ENCODE measurements around the gene RELT. TPM values are rescaled to one million over a fixed set of nuclear protein-coding genes. Genes with fewer than 3 reads are reported as not detected.

The RELT gene
- total and polyA plus RNA-seq, 7 donors: 0.28 to 9.3 (median 1.1) TPM

- Histone ChIP-seq H3K4me1 (no peaks in the 10 kb centered on the region), H3K4me3 (no peak overlapping the region), H3K27ac (no peak overlapping the region), H3K9me3 (no peaks in the 10 kb centered on the region), H3K36me3 (no peaks in the 10 kb centered on the region), H3K27me3 (no peaks in the 10 kb centered on the region)
- WGBS, 2 donors: 79 to 90% methylated on average over 6 of the region's 6 CpGs
- intact Hi-C loops (cut with DNase I): no loop called here
- TF ChIP-seq POLR2AphosphoS5 (IDR thresholded peaks at IDR 0.05) (no peak), CTCF (IDR thresholded peaks at IDR 0.05) (no peak), EP300 (IDR thresholded peaks at IDR 0.05) (no peak)
- DNase-seq: no peak
These were observed 20.2 kb downstream of the RELT start for GRCh38 chr11:73396251-73396930.

GRCh38 chr11:73396985-73397384 lies 20.8 kb downstream of the RELT start:
- intact Hi-C loops (cut with DNase I): no loop called here
- no peak for TF ChIP-seq POLR2A (IDR thresholded peaks at IDR 0.05)
- TF ChIP-seq CTCF (IDR thresholded peaks at IDR 0.05): no peak
- no peak for TF ChIP-seq POLR2AphosphoS5 (IDR thresholded peaks at IDR 0.05)
- no peak for TF ChIP-seq EP300 (IDR thresholded peaks at IDR 0.05)
- no peak overlapping the region for H3K4me3 ChIP-seq
- H3K4me1 ChIP-seq: no peaks in the 10 kb centered on the region
- 88 to 93% methylated on average over 7 of the region's 7 CpGs for WGBS, 2 donors
- no peaks in the 10 kb centered on the region for H3K36me3 ChIP-seq
- no peak for DNase-seq
- H3K27ac ChIP-seq: no peak overlapping the region
- H3K27me3 ChIP-seq: no peaks in the 10 kb centered on the region
- H3K9me3 ChIP-seq: no peaks in the 10 kb centered on the region

- H3K4me1 ChIP-seq: no peaks in the 10 kb centered on the region
- no peak overlapping the region for H3K27ac ChIP-seq
- intact Hi-C loops (cut with DNase I): no loop called here
- H3K9me3 ChIP-seq: no peaks in the 10 kb centered on the region
- TF ChIP-seq POLR2AphosphoS5 (IDR thresholded peaks at IDR 0.05) (no peak), EP300 (IDR thresholded peaks at IDR 0.05) (no peak), CTCF (IDR thresholded peaks at IDR 0.05) (no peak), POLR2A (IDR thresholded peaks at IDR 0.05) (no peak)
- H3K27me3 ChIP-seq: no peaks in the 10 kb centered on the region
- WGBS, 2 donors: 83 to 90% methylated on average over 8 of the region's 8 CpGs
- DNase-seq: peak; percentile 58
- peaks cover 0 to 6% (median 0%) of the 10 kb centered on the region in 4 donors for H3K36me3 ChIP-seq
- no peak overlapping the region for H3K4me3 ChIP-seq
These were observed 21.4 kb downstream of the RELT start for GRCh38 chr11:73397468-73398131.

GRCh38 chr11:73398132-73398526 lies 21.9 kb downstream of the RELT start:
- H3K27ac ChIP-seq: no peak overlapping the region
- intact Hi-C loops (cut with DNase I): no loop called here
- H3K27me3 ChIP-seq: no peaks in the 10 kb centered on the region
- no peak overlapping the region for H3K4me3 ChIP-seq
- no peak for DNase-seq
- TF ChIP-seq CTCF (IDR thresholded peaks at IDR 0.05) (no peak), POLR2A (IDR thresholded peaks at IDR 0.05) (no peak), EP300 (IDR thresholded peaks at IDR 0.05) (no peak), POLR2AphosphoS5 (IDR thresholded peaks at IDR 0.05) (no peak)
- no peaks in the 10 kb centered on the region for H3K4me1 ChIP-seq
- 60 to 81% methylated on average over 5 of the region's 5 CpGs for WGBS, 2 donors
- no peaks in the 10 kb centered on the region for H3K9me3 ChIP-seq
- H3K36me3 ChIP-seq: peaks cover 0 to 6% (median 0%) of the 10 kb centered on the region in 4 donors
